KOPT-K1 (cell line): ENCODE measurements around the gene MXI1.
"Not testable (repeated sequence)": the region's sequence is repeated elsewhere in the genome, so short reads cannot be mapped to it uniquely, and the experiment has no call there.

ENCODE experiments used
- H3K27ac ChIP-seq: fragments of 200-600 bp; sonication (generic); 2 replicates; pipeline ENCODE4 v1.5.1; 2016; ENCODE audit warnings: antibody characterized with exemption, mild to moderate bottlenecking, low read depth, low read length; ENCODE audit not compliant: poor library complexity, severe bottlenecking
- H3K36me3 ChIP-seq: fragments of 200-600 bp; sonication (generic); 2 replicates; pipeline ENCODE4 v1.5.1; 2017; ENCODE audit warnings: antibody characterized with exemption, mild to moderate bottlenecking, low read length, moderate library complexity; ENCODE audit not compliant: insufficient read depth
- H3K9me3 ChIP-seq: fragments of 200-600 bp; sonication (generic); 2 replicates; pipeline ENCODE4 v1.5.1; 2017; ENCODE audit warnings: antibody characterized with exemption, low read length, mild to moderate bottlenecking; ENCODE audit not compliant: insufficient read depth, poor library complexity, severe bottlenecking

The MXI1 gene

GRCh38 chr10:110174201-110174600, 33.2 kb upstream of the MXI1 start:
- no peaks in the 10 kb centered on the region for H3K9me3 ChIP-seq
- H3K27ac ChIP-seq = no peak overlapping the region
- H3K36me3 ChIP-seq = no peaks in the 10 kb centered on the region

- H3K27ac ChIP-seq = no peak overlapping the region
- H3K9me3 ChIP-seq = no peaks in the 10 kb centered on the region
- no peaks in the 10 kb centered on the region for H3K36me3 ChIP-seq
Observed at GRCh38 chr10:110174816-110175215, 32.6 kb upstream of the MXI1 start.

- Histone ChIP-seq H3K36me3 (no peaks in the 10 kb centered on the region), H3K9me3 (no peaks in the 10 kb centered on the region), H3K27ac (no peak overlapping the region)
Observed at GRCh38 chr10:110175406-110175805, 32.0 kb upstream of the MXI1 start.

- Histone ChIP-seq H3K36me3 (no peaks in the 10 kb centered on the region), H3K9me3 (no peaks in the 10 kb centered on the region), H3K27ac (no peak overlapping the region)
Observed at GRCh38 chr10:110176141-110177030, 31.0 kb upstream of the MXI1 start.

- H3K27ac ChIP-seq = no peak overlapping the region
- H3K9me3 ChIP-seq = no peaks in the 10 kb centered on the region
- no peaks in the 10 kb centered on the region for H3K36me3 ChIP-seq
Observed at GRCh38 chr10:110179220-110179619, 28.2 kb upstream of the MXI1 start.

- Histone ChIP-seq H3K27ac (no peak overlapping the region), H3K9me3 (no peaks in the 10 kb centered on the region), H3K36me3 (no peaks in the 10 kb centered on the region)
Observed at GRCh38 chr10:110181451-110181850, 26.0 kb upstream of the MXI1 start.

GRCh38 chr10:110181911-110182310, 25.5 kb upstream of the MXI1 start:
- Histone ChIP-seq H3K27ac (no peak overlapping the region), H3K9me3 (no peaks in the 10 kb centered on the region), H3K36me3 (no peaks in the 10 kb centered on the region)

- Histone ChIP-seq H3K9me3 (no peaks in the 10 kb centered on the region), H3K27ac (no peak overlapping the region), H3K36me3 (no peaks in the 10 kb centered on the region)
Observed at GRCh38 chr10:110184398-110184797, 23.0 kb upstream of the MXI1 start.

GRCh38 chr10:110185646-110186182, 21.7 kb upstream of the MXI1 start:
- H3K9me3 ChIP-seq = not testable (repeated sequence)

GRCh38 chr10:110190170-110190569, 17.2 kb upstream of the MXI1 start:
- H3K27ac ChIP-seq = no peak overlapping the region
- H3K36me3 ChIP-seq = no peaks in the 10 kb centered on the region
- peaks cover 6% of the 10 kb centered on the region for H3K9me3 ChIP-seq

More at GRCh38 chr10:110185646-110186182, 21.7 kb upstream of the MXI1 start:
- H3K27ac ChIP-seq, H3K36me3 ChIP-seq: not testable (repeated sequence)

- H3K9me3 ChIP-seq = peaks cover 6% of the 10 kb centered on the region
- no peak overlapping the region for H3K27ac ChIP-seq
- no peaks in the 10 kb centered on the region for H3K36me3 ChIP-seq
Observed at GRCh38 chr10:110192552-110192951, 14.9 kb upstream of the MXI1 start.

GRCh38 chr10:110200503-110200902, 6.9 kb upstream of the MXI1 start:
- Histone ChIP-seq H3K27ac (no peak overlapping the region), H3K36me3 (no peaks in the 10 kb centered on the region), H3K9me3 (no peaks in the 10 kb centered on the region)

- not testable (repeated sequence) for H3K9me3 ChIP-seq, H3K36me3 ChIP-seq, H3K27ac ChIP-seq
Observed at GRCh38 chr10:110201046-110201445, 6.4 kb upstream of the MXI1 start.

- Histone ChIP-seq H3K27ac (no peak overlapping the region), H3K9me3 (no peaks in the 10 kb centered on the region), H3K36me3 (no peaks in the 10 kb centered on the region)
Observed at GRCh38 chr10:110203500-110204455, 3.6 kb upstream of the MXI1 start.

GRCh38 chr10:110205051-110205675, 2.2 kb upstream of the MXI1 start:
- Histone ChIP-seq H3K36me3 (no peaks in the 10 kb centered on the region), H3K9me3 (no peaks in the 10 kb centered on the region), H3K27ac (no peak overlapping the region)
